Pulmonary artery endothelial cell (primary cell): ENCODE measurements around the gene JAKMIP2. TPM values are rescaled to one million over a fixed set of nuclear protein-coding genes. Genes with fewer than 3 reads are reported as not detected.
A peak's percentile ranks its signal among the peaks of the same experiment; 100 is the strongest.
"Not testable (repeated sequence)": the region's sequence is repeated elsewhere in the genome, so short reads cannot be mapped to it uniquely, and the experiment has no call there.

Experiments
- DNase-seq: peaks from one replicate; pipeline ENCODE4 v3.0.0-alpha.2; 2011; ENCODE audit warnings: low read depth, low spot score
- total RNA-seq: library from RNA; depleted of rRNA; stranded (reverse); fragments of >200 nt; gene quantifications from 2 replicates; pipeline ENCODE4 v1.2.3, GENCODE V29; 2014

The JAKMIP2 gene
- total RNA-seq, 1 donor from 2014 or later, result under 0.01 TPM

DNA sequence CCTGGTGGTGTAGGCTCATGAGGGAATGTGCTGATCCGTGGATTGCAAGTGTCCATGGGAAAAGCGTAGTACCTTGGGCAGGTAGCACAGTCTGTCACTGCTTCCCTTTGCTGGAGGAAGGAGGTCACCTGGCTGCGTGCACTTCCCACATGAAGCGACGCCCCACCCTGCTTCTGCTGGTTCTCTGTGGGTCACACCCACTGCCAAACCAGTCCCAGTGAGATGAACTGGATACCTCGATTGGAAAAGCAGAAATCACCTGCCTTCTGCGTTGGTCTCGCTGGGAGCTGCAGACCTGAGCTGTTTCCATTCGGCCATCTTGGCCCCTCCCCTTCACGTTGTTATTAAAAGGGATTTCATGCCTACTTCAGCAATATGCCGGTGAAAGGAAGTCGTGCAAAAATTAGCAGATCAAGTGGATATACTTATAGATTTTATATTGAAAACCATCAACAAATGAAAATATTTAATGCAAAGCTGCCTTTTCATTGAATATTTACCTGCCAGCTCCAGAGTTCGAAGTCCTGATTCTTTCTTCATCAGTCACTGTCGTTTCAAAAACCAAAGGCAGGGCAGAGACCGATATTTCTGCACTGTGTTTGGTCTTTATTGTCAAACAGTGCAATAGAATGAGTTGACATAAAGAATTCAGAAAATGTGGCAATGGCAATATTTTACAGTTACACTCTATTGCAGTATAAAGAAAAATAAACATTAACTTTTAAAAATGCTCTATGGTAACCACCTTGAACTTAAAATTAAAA is 123.2 kb downstream of the JAKMIP2 start:
- no peak for DNase-seq

- DNase-seq, result no peak
These were observed 124.1 kb downstream of the JAKMIP2 start for GRCh38 chr5:147658293-147658932.

- no peak for DNase-seq
These were observed 133.9 kb downstream of the JAKMIP2 start for GRCh38 chr5:147648597-147648996.

DNA sequence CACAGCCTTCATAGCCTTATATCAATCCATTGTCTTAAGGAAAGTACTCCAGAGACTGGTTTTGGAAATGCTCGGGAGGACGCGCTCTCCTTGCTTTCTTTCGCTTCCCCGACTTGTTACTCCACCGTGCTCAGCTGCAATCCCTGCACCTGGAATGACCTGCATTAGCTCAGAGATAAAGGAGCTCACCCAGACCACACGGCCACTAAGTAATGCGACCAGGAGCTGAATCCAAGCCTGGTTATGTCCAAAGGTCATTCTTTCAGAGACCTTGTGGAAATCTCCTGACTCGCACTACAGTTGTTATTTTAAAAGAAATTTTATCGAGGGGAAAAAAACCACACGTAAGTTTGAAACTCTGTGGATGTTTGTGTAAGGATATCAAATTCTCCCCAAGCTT is 137.3 kb downstream of the JAKMIP2 start:
- DNase-seq, result no peak

DNA sequence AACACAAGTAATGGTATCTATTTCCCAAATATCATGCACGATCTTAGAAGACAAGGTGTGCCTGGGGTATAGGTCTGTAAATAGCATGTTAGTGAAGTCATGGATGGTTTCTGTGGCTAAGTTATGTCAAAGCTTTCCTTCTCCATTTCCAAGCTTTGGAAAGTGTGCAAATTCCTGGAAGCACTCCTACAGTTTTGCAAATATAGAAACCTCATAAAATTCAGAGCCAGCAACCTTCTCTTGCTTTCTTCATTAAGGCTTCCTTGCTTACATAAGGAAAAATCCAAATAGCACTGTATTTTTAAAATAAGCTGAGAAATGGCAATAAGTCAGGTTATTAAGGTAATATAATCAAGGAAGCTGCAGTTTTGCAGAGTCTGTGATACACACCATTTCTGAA is 138.1 kb downstream of the JAKMIP2 start:
- no peak for DNase-seq

DNA sequence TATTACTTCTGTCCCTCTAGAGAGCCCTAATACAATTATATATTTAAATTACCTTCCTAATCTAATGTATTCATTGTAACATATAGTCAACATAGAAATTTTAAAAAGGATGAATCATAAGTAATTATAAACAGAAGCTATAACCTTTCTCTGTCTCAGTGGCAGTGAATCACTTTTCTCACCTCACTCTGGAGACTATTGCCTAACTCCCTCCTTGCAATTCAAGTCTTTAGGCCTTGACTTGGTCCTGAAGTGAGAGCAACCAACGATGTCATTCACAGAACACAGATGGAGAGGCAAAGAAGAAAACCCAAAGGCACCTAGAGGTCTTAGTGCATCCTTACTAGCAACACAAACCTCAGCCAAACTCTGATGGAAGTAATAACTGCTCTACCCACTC is 139.4 kb downstream of the JAKMIP2 start:
- DNase-seq, result no peak

- DNase-seq, result no peak
These were observed 139.9 kb downstream of the JAKMIP2 start for GRCh38 chr5:147642666-147643065.

GRCh38 chr5:147639321-147639720 is 143.2 kb downstream of the JAKMIP2 start:
- no peak for DNase-seq

- DNase-seq, result no peak
These were observed 145.9 kb downstream of the JAKMIP2 start for GRCh38 chr5:147636729-147636984.

GRCh38 chr5:147635882-147636728 is 146.4 kb downstream of the JAKMIP2 start:
- DNase-seq, result no peak

DNA sequence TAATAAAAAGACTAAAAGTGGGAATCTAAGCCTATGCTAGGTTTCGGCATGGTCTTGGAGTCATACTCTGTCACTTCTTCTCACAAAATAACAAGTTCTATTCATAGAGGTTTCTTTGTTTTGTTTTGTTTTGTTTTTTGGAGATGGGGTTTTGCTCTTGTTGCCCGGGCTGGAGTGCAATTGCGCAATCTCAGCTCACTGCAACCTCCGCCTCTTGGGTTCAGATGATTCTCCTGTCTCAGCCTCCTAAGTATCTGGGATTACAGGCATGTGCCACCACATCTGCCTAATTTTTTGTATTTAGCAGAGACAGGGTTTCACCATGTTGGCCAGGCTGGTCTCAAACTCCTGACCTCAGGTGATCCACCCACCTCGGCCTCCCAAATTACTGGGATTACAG is 147.1 kb downstream of the JAKMIP2 start:
- DNase-seq, result not testable (repeated sequence)

DNA sequence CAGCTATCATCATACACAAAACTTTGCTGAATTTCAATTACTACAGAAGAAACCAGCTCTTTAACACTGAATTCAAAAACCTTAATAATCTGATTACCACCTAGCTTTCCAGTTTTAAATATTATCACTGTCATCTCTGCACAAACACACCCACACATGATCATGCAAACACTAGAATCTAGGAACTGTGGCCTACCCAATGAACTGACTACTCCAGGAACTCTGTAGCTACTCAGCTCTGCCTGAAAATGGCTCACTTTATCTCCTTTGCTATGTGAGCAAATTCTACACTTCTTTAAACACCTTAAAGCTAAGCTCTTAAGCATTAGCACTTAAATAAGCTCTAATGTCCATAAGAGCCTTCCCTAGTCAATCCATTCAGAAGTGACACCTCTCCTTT is 149.4 kb downstream of the JAKMIP2 start:
- no peak for DNase-seq

DNA sequence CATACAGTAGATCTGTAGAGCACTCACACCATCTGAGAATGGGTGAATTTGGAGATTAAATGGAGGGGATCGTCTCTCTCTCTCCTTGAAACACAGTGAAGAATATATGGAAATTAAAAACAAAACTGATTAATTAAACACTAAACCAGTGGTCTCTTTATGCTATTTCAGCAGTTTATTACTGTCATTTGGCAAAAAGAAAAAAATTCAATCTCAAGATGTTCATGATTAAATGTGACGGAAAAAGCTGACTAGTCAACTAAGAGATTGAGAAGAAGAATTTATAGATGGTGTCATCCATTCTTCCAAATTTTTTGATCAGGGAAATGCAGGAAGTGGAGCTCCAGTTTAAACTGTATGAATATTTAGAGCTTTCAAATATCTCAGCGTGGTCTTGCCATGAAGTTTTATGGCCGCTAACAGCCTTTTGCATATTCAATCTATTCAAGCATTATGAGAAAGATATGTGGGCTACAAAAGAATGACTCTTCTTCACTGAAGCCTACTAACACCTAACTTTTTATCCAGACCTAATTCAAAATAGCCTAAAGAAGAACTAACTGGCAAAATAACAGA is 151.0 kb downstream of the JAKMIP2 start:
- DNase-seq, result no peak

DNA sequence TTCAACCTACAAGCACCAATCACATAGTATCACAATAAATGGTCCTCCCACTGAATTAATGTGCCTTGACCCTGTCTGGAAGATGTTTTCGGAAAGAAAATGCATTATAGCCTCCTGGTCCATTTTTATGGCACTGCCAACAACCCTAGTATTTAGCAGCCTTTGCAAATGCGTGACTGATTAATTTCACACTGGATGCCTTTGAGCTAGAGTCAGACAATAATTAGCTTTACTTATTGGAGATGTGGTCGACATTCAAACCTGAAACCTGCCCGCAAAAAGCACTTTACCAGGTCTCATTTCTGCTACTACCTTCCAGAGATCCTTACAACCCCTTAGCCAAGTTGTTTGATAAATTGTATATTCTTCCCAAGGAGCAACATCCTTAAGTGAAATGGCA is 153.3 kb downstream of the JAKMIP2 start:
- DNase-seq, result no peak

DNA sequence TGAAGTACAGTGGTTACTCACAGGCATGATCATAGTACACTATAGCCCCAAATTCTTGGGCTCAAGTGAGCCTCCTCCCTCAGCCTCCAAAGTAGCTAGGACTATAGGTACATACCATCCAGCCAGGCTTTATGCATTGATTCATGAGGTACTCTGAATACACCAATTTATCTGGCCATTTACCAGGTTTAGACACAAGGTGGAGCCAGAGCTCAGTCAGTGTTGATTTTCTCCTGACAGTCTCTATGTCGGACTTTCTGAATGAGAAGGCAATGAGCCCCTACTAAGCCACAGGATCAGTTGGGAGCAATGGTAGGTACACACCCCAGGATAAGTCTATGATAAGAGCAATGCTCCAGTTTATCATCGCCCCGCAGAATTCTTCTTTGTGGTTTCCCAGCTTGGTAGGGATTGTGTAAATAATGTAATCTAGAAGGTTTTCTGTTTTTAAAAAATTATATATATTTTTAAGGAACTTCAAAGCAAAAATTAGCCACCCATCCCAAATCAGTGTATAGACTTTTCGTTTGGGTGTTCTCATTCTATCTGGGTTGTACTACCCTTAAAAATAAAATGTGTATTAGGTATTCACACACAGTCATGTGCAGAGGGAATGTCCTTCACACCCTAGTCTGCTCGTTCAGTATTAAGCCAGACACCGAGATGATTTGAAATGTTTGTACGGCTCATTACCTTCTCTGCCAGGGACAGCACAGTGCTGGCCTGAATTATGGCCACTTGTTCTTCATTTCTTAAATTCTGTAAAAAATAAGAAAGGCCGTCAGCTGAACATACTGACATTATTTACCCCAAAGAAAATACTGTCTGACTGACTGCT is 154.3 kb downstream of the JAKMIP2 start:
- DNase-seq, result peak; percentile 3

DNA sequence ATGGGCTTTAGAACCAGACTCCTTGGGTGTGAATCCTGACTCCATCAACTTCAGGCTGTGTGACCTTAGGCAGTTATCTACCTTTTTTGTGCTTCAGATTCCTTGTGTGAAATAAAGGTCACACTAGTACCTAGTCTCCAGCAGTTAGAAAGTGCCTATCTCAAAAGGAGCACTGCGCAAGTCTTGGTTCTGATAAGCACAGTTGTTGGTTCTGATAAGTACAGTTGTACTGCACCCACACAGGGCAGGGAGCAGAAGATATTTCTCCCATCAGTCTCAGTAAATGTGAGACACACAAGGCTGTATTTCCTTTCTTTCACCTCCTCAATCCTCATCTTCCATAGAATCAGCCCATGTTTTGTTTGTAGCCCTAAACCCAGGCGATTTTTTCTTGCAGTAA is 156.1 kb downstream of the JAKMIP2 start:
- DNase-seq, result no peak

DNA sequence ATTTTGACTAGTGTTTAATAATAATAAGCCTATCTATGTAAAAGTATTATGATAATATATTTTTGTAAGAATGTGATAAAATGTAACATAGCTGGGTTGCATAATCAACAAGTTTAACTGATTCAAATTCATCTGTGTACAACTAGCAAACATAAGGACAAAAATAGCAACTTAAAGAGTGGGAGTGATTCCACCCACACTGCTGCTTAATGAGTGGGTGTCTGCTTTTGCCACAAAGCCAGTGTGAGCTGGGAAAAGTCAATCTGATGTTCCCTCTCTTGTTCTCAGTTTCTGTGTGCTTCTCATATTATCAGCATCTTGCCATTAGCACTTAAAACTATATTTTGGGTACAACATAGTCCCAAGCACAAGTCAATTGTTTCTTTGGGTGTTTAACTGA is 161.5 kb downstream of the JAKMIP2 start:
- no peak for DNase-seq

- DNase-seq, result no peak
These were observed 163.1 kb downstream of the JAKMIP2 start for GRCh38 chr5:147619281-147619878.

DNA sequence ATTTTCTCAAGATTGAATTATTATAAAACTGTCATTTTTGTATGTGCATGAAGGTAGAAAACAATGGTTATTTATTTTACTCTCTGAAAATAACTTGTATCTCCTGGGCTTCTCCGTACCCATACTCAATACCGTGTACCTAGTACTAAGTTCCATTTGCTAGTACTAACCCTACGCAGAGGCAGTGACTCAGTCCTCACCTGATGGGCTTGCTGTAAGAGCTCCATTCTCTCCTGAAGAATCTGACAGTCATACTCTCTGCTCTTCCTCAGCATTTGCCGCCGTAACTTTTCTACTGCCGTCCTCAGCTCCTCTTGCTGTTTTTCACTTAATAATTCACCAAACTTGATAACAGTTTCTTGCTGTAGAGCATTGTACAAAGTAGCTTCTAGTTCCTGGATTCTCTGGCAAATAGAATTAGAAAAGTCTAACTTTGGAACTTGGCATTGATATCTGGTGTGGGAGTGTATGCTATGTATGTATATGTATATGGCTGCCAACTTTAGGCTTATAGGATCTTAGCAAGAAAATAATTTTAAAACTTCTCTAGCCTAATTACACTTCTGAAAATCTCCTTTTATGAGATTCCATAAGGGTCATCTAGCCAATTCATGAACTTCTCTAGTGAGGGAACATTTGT is 164.7 kb downstream of the JAKMIP2 start:
- no peak for DNase-seq

DNA sequence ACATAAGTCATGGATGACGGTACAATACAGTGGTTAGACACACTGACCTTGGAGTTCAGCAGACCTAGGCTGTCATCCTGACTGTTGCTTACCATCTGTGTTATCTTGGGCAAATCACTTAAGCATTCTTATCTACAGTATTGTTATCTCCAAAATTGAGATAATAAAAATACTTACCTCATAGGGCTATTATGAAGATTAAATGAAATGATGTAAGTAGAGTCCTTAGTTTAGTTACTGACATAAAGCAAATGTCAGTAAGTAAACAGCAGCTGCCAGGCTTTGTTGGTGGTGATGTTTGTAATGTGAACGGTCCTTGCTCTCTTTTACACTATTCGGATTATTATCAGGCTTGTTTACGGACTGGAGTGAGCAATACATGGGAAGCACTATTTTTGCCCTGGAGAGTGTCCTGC is 165.3 kb downstream of the JAKMIP2 start:
- no peak for DNase-seq
